ENCODE measurements around the gene NCKAP1.
"Not testable (repeated sequence)": the region's sequence is repeated elsewhere in the genome, so short reads cannot be mapped to it uniquely, and the experiment has no call there.

NCKAP1 gene, protein sequence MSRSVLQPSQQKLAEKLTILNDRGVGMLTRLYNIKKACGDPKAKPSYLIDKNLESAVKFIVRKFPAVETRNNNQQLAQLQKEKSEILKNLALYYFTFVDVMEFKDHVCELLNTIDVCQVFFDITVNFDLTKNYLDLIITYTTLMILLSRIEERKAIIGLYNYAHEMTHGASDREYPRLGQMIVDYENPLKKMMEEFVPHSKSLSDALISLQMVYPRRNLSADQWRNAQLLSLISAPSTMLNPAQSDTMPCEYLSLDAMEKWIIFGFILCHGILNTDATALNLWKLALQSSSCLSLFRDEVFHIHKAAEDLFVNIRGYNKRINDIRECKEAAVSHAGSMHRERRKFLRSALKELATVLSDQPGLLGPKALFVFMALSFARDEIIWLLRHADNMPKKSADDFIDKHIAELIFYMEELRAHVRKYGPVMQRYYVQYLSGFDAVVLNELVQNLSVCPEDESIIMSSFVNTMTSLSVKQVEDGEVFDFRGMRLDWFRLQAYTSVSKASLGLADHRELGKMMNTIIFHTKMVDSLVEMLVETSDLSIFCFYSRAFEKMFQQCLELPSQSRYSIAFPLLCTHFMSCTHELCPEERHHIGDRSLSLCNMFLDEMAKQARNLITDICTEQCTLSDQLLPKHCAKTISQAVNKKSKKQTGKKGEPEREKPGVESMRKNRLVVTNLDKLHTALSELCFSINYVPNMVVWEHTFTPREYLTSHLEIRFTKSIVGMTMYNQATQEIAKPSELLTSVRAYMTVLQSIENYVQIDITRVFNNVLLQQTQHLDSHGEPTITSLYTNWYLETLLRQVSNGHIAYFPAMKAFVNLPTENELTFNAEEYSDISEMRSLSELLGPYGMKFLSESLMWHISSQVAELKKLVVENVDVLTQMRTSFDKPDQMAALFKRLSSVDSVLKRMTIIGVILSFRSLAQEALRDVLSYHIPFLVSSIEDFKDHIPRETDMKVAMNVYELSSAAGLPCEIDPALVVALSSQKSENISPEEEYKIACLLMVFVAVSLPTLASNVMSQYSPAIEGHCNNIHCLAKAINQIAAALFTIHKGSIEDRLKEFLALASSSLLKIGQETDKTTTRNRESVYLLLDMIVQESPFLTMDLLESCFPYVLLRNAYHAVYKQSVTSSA

DNA sequence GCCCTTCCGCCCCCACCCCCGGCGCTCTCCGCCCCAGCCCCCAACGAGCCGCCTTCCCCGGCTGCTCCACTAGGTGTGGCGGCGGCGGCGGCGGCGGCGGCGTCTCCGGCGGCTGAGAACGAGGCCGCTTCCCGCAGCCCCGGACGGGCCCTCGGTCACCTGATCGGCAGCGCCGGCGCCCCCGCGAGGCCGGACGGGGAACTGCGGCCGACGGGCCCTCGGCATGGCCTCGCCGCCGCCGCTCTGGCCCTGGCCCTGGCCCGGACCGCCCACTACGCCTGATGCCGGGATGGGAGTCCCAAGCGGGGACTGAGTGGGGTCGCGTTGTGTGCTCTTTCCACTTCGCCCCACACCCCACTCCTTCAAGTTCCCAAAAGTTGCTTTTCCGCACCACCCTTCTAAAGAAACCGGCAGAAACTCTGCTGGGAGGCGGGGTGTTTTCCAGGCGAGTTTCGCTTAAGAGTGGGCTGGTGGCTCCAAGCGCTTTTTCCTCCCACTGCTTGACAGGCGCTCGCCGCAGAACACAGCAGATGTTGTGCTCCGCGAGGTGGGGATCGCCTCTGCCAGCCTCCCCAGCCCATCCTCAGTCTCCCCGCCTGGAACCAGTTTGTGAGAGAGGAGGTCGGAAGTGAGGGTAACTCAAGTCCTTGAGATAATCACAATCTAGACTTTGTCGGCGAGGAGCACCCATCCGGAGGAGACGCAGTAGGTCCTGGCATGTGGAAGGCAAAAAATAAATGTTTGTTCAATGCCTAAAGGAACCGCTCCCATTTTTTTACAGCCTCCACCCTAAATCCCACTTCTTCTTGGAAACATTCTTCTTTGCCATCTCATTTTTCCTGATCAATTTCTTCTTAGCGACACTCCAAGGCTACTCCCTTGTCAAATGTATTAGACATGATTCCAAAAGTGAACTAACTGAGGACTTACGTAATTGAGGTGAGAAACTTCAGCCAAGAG, at the start of gene NCKAP1:
NCKAP1 (minus strand) TSS at position 117 of the 960 bp plus-strand sequence. CDS start 358 bp downstream, outside the sequence.
- DNase-seq (ENCODE audit: low read depth in 2 of 2) = peak; percentile 69 to 84

GRCh38 chr2:183081911-183082310, 43.7 kb upstream of the NCKAP1 start:
- no peak for DNase-seq (ENCODE audit: low read depth in 2 of 2)

- DNase-seq (ENCODE audit: low read depth in 2 of 2) = no peak
Observed at GRCh38 chr2:183079139-183079775, 41.0 kb upstream of the NCKAP1 start.

DNA sequence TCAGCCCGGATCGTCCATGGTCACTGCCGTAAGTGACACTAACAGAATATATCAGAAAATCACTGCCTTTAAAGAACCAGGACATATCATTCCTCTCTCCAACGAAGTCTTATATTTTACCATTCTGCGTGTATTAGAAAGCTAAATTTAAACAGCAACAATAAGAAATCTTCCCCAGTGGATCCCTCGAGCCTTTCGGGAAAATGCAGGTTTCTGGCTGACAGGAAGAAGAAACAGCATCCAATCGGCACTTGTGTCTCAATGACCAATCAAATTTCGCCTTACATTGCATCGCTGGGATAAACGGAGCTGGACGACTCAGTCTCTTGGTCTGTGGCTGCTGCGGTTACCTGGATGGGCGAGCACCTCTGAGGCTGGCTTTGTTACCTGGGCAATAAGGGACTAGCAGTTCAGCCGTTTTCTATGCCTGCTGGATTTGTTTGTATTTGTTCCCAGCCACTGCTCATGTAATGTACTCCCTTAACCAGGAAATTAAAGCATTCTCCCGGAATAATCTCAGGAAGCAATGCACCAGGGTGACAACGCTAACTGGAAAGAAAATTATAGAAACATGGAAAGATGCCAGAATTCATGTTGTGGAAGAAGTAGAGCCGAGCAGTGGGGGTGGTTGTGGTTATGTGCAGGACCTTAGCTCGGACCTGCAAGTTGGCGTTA, 40.3 kb upstream of the NCKAP1 start, which contains the start of gene DUSP19:
DUSP19 (plus strand) TSS at position 284 of the 675 bp plus-strand sequence; CDS start at position 471, 187 bp downstream.
- peak; percentile 75 to 88 for DNase-seq (ENCODE audit: low read depth in 2 of 2)

DNA sequence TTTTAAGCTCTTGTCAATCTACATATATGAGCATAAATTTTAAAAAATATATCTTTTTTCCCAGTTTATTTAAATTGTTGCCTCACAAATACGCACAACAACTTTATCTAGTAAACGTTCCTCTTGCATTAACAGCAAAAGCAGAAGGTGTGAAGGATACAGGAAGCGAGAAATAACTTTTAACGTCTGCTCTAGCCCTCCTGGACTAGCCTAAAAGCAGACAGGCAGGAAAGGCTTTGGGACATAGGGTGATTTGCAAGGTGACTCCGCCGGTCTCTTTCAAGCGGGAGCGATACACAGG, 39.9 kb upstream of the NCKAP1 start:
- no peak for DNase-seq (ENCODE audit: low read depth in 2 of 2)

GRCh38 chr2:183072177-183072576, 33.9 kb upstream of the NCKAP1 start:
- no peak for DNase-seq (ENCODE audit: low read depth in 2 of 2)

GRCh38 chr2:183070942-183071844, 32.9 kb upstream of the NCKAP1 start:
- DNase-seq (ENCODE audit: low read depth in 2 of 2) = no peak

DNA sequence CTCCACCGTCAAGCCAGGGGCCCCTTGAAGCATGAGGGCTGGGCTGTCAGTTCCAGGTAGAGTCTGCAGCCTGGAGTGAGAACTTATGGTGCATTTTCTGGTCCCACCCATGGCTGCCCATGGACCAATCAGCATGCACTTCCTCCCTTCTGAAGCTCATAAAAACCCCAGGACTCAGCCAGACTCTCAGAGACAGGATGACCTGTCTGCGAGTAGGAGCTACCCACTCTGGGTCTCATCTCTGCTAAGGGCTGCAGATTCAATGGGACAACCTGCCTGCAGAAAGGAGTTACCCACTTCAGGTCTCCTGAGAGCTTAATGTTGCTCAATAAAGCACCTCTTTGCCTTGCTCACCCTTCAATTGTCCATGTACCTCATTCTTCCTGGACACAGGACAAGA, 30.9 kb upstream of the NCKAP1 start:
- DNase-seq (ENCODE audit: low read depth in 2 of 2) = no peak

GRCh38 chr2:183068561-183068960, 30.3 kb upstream of the NCKAP1 start:
- no peak for DNase-seq (ENCODE audit: low read depth in 2 of 2)

- DNase-seq (ENCODE audit: low read depth in 2 of 2) = no peak
Observed at GRCh38 chr2:183063083-183063482, 24.8 kb upstream of the NCKAP1 start.

- no peak for DNase-seq (ENCODE audit: low read depth in 2 of 2)
Observed at GRCh38 chr2:183060571-183061231, 22.4 kb upstream of the NCKAP1 start.

DNA sequence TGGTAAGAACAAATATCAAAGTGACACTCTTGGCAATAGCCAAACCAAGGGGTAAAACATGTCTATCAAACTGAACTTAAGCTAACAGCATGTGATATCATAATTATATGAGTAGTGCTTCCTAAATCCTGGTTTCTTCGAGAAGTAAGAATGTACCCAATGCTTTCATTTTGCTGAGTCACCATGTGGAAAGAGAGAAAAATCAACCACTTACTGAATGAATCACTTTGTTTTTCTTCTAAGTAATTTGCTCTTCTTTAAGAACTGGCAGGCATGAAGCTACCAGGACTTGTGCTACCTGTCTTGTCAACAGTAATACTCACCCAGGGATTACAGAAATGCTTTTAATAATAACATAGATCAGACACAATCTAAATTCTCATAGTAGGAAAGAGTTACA, 21.3 kb upstream of the NCKAP1 start:
- no peak for DNase-seq (ENCODE audit: low read depth in 2 of 2)

DNA sequence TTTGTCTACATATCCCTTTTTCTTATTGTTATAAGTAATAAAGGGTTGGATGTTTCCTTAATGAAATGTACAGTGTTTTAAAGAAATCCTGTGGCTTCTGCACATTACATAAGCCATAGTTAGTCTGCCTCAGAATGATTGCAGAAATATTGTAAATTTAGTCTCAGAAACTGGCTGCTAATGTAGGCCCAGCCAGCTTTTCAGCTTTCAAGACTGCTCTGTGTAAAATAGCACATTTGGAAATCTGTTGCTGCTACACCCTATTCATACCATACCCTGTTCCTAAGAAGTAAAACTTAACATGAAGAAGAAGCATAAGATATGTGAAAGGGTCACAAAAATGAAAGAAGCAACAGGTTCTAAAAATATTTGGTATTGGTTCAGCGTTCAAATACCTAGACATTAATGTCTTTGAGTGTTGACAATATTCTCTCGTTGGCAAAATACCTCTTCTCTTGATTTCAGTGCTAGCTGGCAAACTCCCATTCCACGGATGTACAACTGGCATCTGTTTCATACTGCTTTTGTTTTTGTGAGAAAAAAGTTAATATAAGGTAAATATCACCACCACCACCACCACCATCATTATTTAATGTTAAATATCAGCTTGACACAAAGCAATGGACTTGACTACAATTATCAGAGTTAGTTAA, 19.2 kb upstream of the NCKAP1 start:
- no peak for DNase-seq (ENCODE audit: low read depth in 2 of 2)

DNA sequence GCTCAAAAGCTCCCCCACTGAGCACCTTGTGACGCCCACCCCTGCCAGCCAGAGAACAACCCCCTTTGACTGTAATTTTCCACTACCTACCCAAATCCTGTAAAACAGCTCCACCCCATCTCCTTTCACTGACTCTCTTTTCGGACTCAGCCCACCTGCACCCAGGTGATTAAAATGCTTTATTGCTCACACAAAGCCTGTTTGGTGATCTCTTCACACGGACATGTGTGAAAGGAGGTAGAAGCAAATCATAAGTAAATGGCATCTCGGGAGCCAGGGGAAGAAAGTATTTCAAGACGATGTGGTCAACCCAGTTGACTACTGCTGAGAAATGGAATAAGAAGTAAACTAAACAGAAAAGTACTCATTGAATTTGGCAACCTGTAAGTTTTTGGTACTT, 11.2 kb upstream of the NCKAP1 start:
- no peak for DNase-seq (ENCODE audit: low read depth in 2 of 2)

DNA sequence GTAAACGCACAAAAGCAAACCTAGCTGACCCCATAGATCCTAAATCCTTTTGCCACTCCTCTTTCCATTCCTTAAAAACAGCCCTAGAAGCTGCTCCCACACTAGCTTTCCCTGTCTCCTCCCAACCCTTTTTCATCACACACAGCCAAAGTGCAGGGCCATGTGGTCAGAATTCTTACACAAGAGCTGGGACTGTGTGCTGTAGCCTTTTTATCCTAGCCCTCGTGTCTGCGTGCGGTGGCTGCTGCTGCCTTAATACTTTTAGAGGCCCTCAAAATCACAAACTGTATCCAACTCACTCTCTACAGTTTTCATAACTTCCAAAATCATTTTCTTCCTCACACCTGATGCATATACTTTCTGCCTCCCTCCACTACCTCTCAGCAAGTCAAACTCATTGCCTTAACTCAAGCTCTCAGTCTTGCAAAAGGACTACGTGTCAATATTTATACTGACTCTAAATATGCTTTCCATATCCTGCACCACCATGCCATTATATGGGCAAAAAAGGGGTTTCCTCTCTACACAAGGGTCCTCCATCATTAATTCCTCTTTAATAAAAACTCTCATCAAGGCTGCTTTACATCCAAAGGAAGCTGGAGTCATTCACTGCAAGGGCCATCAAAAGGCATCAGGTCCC, 9.3 kb upstream of the NCKAP1 start:
- not testable (repeated sequence) for DNase-seq (ENCODE audit: low read depth in 2 of 2)

GRCh38 chr2:183043580-183043979, 5.3 kb upstream of the NCKAP1 start:
- DNase-seq (ENCODE audit: low read depth in 2 of 2) = not testable (repeated sequence)

- no peak for DNase-seq (ENCODE audit: low read depth in 2 of 2)
Observed at GRCh38 chr2:183040604-183041003, 2.3 kb upstream of the NCKAP1 start.
